Neural cell (in vitro differentiated cells): Measurements from ENCODE around the gene PLCL2. TPM values are rescaled to one million over a fixed set of nuclear protein-coding genes. Genes with fewer than 3 reads are reported as not detected.

Experiments
- H2AFZ ChIP-seq: fragments of 200-600, 300-800 bp; sonication (generic), shearing (Covaris generic); 2 replicates; pipeline ENCODE4 v1.6.0; 2014; ENCODE audit warnings: low read depth, mild to moderate bottlenecking, antibody characterized with exemption, low read length, moderate library complexity
- H3F3A ChIP-seq: fragments of 200-600 bp; shearing (Covaris generic); 2 replicates; pipeline ENCODE4 v1.6.1; 2016; ENCODE audit warnings: mild to moderate bottlenecking, moderate library complexity, mixed read lengths, antibody characterized with exemption, low read length; ENCODE audit not compliant: insufficient read depth, poor library complexity, severe bottlenecking
- H3K27ac ChIP-seq: fragments of 200-600, 300-800 bp; sonication (generic), shearing (Covaris generic); 2 replicates; pipeline ENCODE4 v1.5.1; 2014; ENCODE audit warnings: mild to moderate bottlenecking, low read length, moderate library complexity
- H3K27me3 ChIP-seq: fragments of 300-800, 200-600 bp; sonication (generic), shearing (Covaris generic); 2 replicates; pipeline ENCODE4 v1.6.0; 2014; ENCODE audit warnings: mild to moderate bottlenecking, low read depth, low read length, moderate library complexity; ENCODE audit not compliant: insufficient read depth
- H3K36me3 ChIP-seq: fragments of 300-800, 200-600 bp; sonication (generic), shearing (Covaris generic); 2 replicates; pipeline ENCODE4 v1.5.1; 2014; ENCODE audit warnings: mild to moderate bottlenecking, antibody characterized with exemption, low read length, moderate library complexity; ENCODE audit not compliant: insufficient read depth
- H3K4me2 ChIP-seq: fragments of 300-800, 200-600 bp; sonication (generic), shearing (Covaris generic); 2 replicates; pipeline ENCODE4 v1.6.0; 2014; ENCODE audit warnings: mild to moderate bottlenecking, low read length
- H3K4me3 ChIP-seq: fragments of 300-800, 200-600 bp; sonication (generic), shearing (Covaris generic); 2 replicates; pipeline ENCODE4 v1.5.1; 2014; ENCODE audit warnings: mild to moderate bottlenecking, low read length, moderate library complexity
- H3K79me2 ChIP-seq: fragments of 200-600 bp; shearing (Covaris generic); replicated peaks from 2 replicates; pipeline ENCODE4 v1.6.0; 2014; ENCODE audit warnings: mild to moderate bottlenecking, low read length, moderate library complexity; ENCODE audit not compliant: insufficient read depth
- H3K9ac ChIP-seq: fragments of 300-800, 200-600 bp; sonication (generic), shearing (Covaris generic); 2 replicates; pipeline ENCODE4 v1.6.1; 2016; ENCODE audit warnings: mild to moderate bottlenecking, low read length, mixed read lengths
- H3K9me2 ChIP-seq: fragments of 200-600 bp; shearing (Covaris generic); 2 replicates; pipeline ENCODE4 v1.6.1; 2016; ENCODE audit warnings: mild to moderate bottlenecking, low read length, mixed read lengths; ENCODE audit not compliant: insufficient read depth
- H3K9me3 ChIP-seq: fragments of 200-600, 300-800 bp; sonication (generic), shearing (Covaris generic); 2 replicates; pipeline ENCODE4 v1.6.1; 2016; ENCODE audit warnings: mild to moderate bottlenecking, mixed run types, low read length, moderate library complexity, mixed read lengths
- H4K20me1 ChIP-seq: fragments of 200-600 bp; shearing (Covaris generic); 2 replicates; pipeline ENCODE4 v1.6.1; 2016; ENCODE audit warnings: mild to moderate bottlenecking, mixed run types; ENCODE audit not compliant: insufficient read depth
- CTCF ChIP-seq: fragments of 450-650 bp; IDR thresholded peaks from 2 replicates; pipeline ENCODE4 v1.5.1; 2014; ENCODE audit warnings: antibody characterized with exemption, mild to moderate bottlenecking, moderate library complexity; ENCODE audit not compliant: poor library complexity, severe bottlenecking
- EP300 ChIP-seq: fragments of 450-650 bp; conservative IDR thresholded peaks from 2 replicates; pipeline ENCODE4 v1.6.1; 2014; ENCODE audit warnings: antibody characterized with exemption, mild to moderate bottlenecking, moderate library complexity; ENCODE audit not compliant: poor library complexity, severe bottlenecking
- EZH2 ChIP-seq: fragments of 200-600, 300-800 bp; shearing (Covaris generic), sonication (generic); IDR thresholded peaks from 2 replicates; pipeline ENCODE4 v1.6.1; 2014; ENCODE audit warnings: antibody characterized with exemption, low read length, borderline replicate concordance, mild to moderate bottlenecking; ENCODE audit not compliant: insufficient read depth, poor library complexity, severe bottlenecking
- MXI1 ChIP-seq: fragments of 450-650 bp; conservative IDR thresholded peaks from 2 replicates; pipeline ENCODE4 v1.6.1; 2014; ENCODE audit warnings: antibody characterized with exemption, mild to moderate bottlenecking; ENCODE audit not compliant: poor library complexity, severe bottlenecking
- POLR2AphosphoS5 ChIP-seq: IDR thresholded peaks from 2 replicates; pipeline ENCODE4 v1.6.1; 2012
- RAD21 ChIP-seq: fragments of 450-650 bp; conservative IDR thresholded peaks from 2 replicates; pipeline ENCODE4 v1.6.1; 2014; ENCODE audit warnings: antibody characterized with exemption, mild to moderate bottlenecking, moderate library complexity
- REST ChIP-seq: IDR thresholded peaks from 2 replicates; pipeline ENCODE4 v1.6.1; 2012; ENCODE audit warnings: borderline replicate concordance
- SMC3 ChIP-seq: fragments of 450-650 bp; conservative IDR thresholded peaks from 2 replicates; pipeline ENCODE4 v1.6.1; 2014; ENCODE audit warnings: antibody characterized with exemption, mild to moderate bottlenecking, moderate library complexity; ENCODE audit not compliant: poor library complexity
- TAF1 ChIP-seq: IDR thresholded peaks from 2 replicates; pipeline ENCODE4 v1.6.1; 2012; ENCODE audit warnings: low read depth
- polyA plus RNA-seq: library from polyadenylated mRNA; depleted of rRNA; stranded (reverse); fragments of >200 nt; gene quantifications from 2 replicates; pipeline ENCODE4 v1.2.3, GENCODE V29; 2014

PLCL2 gene
- polyA plus RNA-seq, 1 donor from 2014 or later, result 69.8 TPM

- Histone ChIP-seq H3K9me2 (no peaks in the 10 kb centered on the region), H3K4me2 (no peak overlapping the region), H3K36me3 (no peaks in the 10 kb centered on the region), H3K27ac (no peak overlapping the region), H3K9ac (no peak overlapping the region), H3F3A (no peaks in the 10 kb centered on the region), H4K20me1 (no peaks in the 10 kb centered on the region), H2AFZ (no peak overlapping the region), H3K9me3 (no peaks in the 10 kb centered on the region), H3K4me3 (no peak overlapping the region), H3K79me2 (no peaks in the 10 kb centered on the region), H3K27me3 (no peaks in the 10 kb centered on the region)
- TF ChIP-seq SMC3, result no peak
Observed at GRCh38 chr3:17057321-17057720, 172.6 kb downstream of the PLCL2 start.

GRCh38 chr3:17059989-17060550 lies 175.3 kb downstream of the PLCL2 start:
- Histone ChIP-seq H3K27ac (no peak overlapping the region), H4K20me1 (no peaks in the 10 kb centered on the region), H3K4me2 (no peak overlapping the region), H3K27me3 (no peaks in the 10 kb centered on the region), H3K4me3 (no peak overlapping the region), H3K9me3 (no peaks in the 10 kb centered on the region), H3K9me2 (no peaks in the 10 kb centered on the region), H3K36me3 (no peaks in the 10 kb centered on the region), H3K79me2 (no peaks in the 10 kb centered on the region), H2AFZ (no peak overlapping the region), H3K9ac (no peak overlapping the region), H3F3A (no peaks in the 10 kb centered on the region)
- no peak for TF ChIP-seq EZH2
- no peak for TF ChIP-seq MXI1
- TF ChIP-seq EP300, result no peak
- TF ChIP-seq TAF1, result no peak
- no peak for TF ChIP-seq RAD21
- no peak for TF ChIP-seq REST
- TF ChIP-seq POLR2AphosphoS5, result no peak
- no peak for TF ChIP-seq SMC3
- TF ChIP-seq CTCF, result no peak

- TF ChIP-seq EZH2 (no peak), RAD21 (no peak), TAF1 (no peak), CTCF (no peak), EP300 (no peak), MXI1 (no peak), REST (no peak), POLR2AphosphoS5 (no peak), SMC3 (no peak)
- Histone ChIP-seq H3K4me3 (no peak overlapping the region), H3F3A (no peaks in the 10 kb centered on the region), H3K4me2 (no peak overlapping the region), H3K9me3 (no peaks in the 10 kb centered on the region), H3K27me3 (no peaks in the 10 kb centered on the region), H4K20me1 (no peaks in the 10 kb centered on the region), H2AFZ (no peak overlapping the region), H3K9ac (no peak overlapping the region), H3K9me2 (no peaks in the 10 kb centered on the region), H3K79me2 (no peaks in the 10 kb centered on the region), H3K36me3 (no peaks in the 10 kb centered on the region), H3K27ac (no peak overlapping the region)
Observed at GRCh38 chr3:17061005-17061404, 176.2 kb downstream of the PLCL2 start.
